NCI-H1092 (cell line): ENCODE data around the gene FSD2.
A peak's percentile ranks its signal among the peaks of the same experiment; 100 is the strongest.
"Not testable (repeated sequence)": the region's sequence is repeated elsewhere in the genome, so short reads cannot be mapped to it uniquely, and the experiment has no call there.

Experiments used
- DNase-seq: peaks from one replicate; lab custom pipeline; 2025; lab: John Stamatoyannopoulos, UW

The FSD2 gene

GRCh38 chr15:82792068-82792467, 13.8 kb downstream of the FSD2 start:
- no peak for DNase-seq

DNA sequence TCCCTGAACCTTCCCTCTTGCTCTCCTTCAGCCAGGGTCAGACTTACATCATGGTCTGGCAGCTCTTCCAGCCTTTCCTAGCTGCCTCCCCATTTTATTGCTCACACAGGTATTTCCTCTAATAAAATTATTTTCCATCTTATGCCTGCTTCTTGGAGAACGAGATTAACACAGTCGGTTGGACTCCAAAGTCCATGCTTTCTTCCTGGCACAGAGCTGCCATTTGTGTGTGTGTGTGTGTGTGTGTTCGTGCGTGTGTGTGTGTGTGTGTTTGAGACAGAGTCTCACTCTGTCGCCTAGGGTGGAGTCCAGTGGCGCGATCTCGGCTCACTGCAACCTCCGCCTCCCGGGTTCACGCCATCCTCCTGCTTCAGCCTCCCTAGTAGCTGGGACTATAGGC, 15.5 kb downstream of the FSD2 start:
- DNase-seq = no peak

DNA sequence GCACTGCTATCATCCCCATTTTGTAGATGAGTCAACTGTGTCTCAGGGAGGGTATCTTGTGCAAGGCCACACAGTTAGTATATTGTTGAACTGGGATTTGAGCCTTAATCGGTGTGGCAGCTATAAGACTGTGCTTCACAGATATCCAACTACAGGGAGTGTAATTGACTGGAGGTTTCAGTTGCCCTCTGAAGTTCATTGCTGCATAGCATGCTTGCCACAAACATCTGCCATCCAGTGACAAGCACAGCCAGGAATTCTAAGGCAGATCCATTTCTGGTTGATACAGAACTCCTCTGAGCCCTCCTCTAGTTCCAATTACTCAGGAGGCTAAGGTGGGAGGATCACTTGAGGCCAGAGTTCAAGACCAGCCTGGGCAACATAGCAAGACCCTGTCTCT, 16.4 kb downstream of the FSD2 start:
- no peak for DNase-seq

DNA sequence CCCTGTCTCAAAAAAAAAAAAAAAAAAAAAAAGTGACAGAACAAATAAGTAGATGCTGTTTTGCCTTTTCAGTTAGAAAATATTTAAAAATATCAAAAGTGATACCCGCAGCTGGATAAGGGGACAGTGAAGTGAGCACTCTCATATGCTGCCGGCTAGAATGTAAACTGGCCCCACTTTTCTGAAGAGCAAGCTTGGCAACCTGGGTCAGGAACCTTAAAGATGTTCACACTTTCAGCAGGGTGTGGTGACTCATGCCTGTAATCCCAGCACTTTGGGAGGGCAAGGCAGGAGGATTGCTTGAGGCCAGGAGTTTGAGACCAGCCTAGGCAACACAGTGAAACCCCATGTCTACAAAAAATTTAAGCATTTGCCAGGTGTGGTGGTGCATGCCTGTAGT, 17.4 kb downstream of the FSD2 start:
- DNase-seq = no peak

GRCh38 chr15:82781349-82781748, 24.5 kb downstream of the FSD2 start:
- no peak for DNase-seq

DNA sequence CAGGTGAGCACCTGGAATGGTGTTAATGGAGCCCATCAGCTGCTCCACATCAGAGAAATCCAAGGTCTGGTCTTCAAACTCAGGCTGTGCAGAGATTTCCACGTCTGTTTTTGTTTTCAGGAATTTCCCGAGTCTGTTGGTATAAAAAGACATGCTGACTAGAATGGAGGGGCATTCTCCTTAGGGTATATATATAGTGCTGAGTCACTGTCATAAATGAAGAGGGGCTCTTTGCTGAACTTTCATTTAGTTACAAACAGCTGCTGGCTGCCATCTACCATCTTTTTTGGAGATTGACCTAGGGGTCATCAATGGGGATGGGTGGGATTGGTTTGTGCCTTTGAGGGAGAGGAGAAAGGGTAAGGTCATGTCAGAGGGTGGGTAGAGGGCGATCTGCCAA, 27.1 kb downstream of the FSD2 start:
- DNase-seq = no peak

GRCh38 chr15:82774496-82774895, 31.4 kb downstream of the FSD2 start:
- no peak for DNase-seq

DNA sequence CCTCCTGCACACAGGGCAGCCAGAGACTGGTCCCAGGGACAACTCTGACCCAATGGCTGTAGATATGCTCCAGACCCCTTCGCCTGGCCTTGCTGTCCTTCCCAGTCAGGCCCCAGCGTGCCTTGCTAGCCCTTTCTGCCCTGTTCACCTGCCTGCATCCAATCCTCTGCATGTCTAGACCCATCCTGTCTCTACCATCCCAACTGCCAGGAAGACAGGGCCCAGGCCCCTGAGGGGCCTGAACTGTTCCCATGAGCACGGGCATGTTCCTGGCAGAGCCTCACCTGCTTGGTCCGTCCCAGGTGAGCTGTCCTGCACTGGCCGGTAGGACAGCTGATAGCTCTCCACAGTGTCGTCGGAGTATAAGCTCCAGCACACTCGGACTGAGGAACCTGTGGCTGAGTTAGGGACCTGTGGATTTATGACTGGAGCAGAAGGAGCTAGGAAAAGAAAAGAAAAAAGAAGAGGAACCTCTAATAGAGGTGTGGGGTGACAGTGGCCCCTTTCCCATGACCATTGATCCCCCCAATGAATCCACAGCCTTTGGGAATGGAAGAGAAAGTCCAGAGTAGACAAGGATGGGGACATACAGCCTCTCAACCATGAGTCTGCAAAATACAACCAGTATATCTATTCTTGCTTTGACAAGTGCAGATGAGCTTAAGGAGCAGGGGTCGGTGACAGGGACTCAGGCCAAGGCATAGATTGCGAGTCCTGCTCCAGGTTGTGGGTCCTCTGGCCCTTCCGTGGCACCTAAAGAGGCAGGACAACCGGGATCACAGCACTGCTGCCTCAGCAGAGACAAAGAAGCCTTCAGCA, 33.9 kb downstream of the FSD2 start:
- DNase-seq = no peak

- DNase-seq = no peak
These were observed 37.3 kb downstream of the FSD2 start for GRCh38 chr15:82768414-82769054.

GRCh38 chr15:82767163-82767829, 38.6 kb downstream of the FSD2 start:
- no peak for DNase-seq

DNA sequence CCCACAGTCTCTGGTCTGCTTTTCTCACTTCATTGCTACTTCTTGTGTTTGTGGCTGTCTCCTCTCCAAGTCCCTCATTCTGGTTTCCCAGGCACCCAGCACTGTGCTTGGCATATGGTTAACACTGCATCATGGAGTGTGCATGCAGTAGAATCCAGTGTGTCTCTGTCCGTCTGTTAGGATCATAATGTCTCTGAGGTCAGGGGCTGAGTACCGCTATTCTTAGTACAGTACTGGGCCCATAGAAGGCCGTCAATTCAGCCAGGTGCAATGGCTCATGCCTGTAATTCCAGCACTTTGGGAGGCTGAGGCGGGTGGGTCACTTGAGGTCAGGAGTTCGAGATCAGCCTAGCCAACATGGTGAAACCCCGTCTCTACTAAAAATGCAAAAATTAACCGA, 39.7 kb downstream of the FSD2 start:
- not testable (repeated sequence) for DNase-seq

DNA sequence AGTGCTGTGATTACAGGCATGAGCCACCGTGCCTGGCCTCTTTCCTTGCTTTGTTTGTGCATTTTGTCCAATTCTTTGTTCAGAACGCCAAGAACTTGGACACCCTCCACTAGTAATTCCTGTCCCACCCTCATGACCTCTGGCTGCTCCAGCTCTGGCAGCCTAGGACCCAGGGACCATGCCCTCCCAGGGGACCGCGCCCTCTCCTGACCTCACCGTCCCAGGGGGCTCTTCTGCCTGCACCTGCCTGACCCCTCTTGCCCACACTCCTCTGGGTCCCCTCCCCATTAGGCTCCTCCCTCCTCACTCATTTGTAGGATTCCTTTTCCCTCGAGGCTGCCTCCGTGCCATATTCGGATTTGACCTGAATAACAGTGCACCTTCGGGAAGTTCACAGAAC, 41.1 kb downstream of the FSD2 start:
- DNase-seq = no peak

- no peak for DNase-seq
These were observed 41.8 kb downstream of the FSD2 start for GRCh38 chr15:82764117-82764490.

DNA sequence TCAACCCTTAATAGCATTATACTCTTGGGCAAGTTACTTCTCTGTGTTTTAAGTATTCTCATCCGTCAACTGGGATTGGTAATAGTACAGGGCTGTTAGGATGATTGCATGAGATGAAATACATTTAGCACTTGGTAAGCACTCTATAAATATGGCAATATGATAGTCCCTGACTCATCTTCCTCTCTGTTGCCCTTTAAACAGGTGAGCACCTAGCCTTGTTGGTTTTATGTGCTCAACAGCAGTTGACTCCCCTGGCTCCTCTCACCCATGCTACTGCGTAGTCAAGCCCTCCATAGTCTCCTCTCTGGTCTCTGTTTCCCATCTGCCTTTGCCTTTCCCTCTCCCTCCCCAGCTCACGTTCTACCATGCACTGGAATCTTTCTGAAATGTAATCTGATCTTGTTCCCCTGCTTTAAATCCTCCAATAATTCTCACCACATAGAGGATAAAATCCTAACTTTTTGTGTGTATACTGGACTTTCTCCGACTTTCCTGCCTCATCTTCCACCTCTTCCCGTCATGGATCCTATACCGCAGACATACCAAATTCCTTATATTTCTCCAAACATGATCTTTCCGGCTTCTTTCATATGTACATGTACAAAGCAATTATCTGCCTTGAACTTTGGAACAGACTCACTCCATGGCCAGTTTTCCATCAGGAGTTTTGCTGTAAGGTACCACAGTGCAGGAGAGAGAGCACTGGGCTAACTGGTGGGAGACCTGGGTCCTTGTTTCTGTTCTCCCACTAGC, 42.3 kb downstream of the FSD2 start:
- DNase-seq = no peak

- DNase-seq = no peak
These were observed 54.6 kb downstream of the FSD2 start for GRCh38 chr15:82751308-82751707.

GRCh38 chr15:82750831-82751180, 55.1 kb downstream of the FSD2 start:
- no peak for DNase-seq

DNA sequence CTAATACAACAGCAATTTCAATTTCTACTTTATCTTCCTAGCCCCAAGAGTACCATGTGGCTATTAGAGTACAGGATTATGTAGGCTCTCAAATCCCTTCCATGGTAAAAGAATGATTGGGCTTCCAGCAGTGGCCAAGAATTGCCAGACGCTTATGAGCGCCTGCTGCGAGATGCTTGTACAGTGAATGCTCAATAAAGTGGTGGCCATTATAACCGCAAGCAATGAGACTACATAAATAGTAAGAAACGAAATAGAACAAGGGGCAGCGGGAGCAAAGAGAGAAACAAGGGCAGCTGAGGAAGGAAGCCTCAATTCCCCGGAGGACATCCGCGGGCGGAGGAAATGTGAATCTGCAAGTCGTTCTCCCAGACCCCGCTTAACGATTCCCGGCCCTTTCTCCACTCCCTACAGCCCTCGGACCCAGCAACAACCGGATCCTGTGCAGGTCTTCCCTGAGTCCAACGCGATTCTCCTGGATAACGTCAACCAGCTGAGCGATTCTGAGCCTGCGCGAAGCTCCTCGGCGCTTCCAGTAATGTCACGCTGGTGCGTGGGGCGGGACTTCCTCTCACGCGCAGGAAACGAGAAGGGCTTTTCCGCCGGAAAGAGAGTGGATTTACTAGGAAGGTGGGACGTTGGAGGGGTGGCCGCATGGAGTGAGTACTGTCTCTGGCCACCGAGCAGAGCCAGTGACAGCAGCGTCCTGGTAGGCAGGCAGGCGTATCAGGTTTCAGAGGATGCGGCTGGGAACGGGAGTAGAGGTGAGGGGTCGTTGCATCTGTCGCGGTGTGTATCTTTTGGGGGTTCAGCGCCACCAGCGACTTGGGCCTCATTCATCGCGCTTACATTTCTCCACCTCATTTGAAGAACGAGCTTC, 55.7 kb downstream of the FSD2 start:
- peak; percentile 90 for DNase-seq

GRCh38 chr15:82748315-82748714, 57.6 kb downstream of the FSD2 start:
- DNase-seq = no peak

- no peak for DNase-seq
These were observed 62.1 kb downstream of the FSD2 start for GRCh38 chr15:82743810-82744209.

DNA sequence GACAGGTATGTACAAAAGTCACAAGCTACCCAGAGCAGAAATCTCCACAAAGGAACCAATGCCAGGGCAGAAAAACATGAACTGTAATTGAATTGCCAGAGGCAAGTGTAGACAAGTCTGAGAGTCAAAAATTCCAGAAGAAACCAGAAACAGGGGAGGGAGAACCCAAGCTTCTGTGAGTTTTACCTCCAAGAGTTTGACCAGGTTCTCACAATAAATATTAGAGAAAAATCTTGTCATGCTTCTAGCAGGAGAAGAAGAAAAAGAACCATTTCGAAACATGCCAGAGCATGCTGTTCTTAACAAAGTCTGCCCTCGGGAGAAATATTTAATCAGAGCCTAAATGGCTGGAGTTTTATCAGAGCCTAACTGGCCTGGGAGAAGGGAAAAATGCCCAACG, 63.7 kb downstream of the FSD2 start:
- DNase-seq = no peak

DNA sequence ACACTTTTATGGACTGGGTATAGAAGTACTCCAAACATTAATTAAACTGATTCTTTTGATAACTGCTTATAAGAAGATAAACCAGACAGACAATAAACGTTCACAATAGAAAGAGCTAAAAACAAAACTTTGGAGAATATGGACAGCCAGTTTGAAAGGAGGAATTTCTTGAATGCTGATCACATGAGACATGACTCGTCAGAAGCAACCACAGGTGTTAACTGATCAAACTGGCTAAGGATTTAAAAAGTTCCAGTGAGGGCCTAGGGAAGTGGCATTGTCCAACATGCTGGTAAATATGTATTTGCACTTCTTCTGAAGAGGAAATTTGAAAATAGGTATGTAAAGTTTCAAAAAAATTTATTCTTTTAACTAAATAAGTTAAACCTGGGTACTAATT, 66.8 kb downstream of the FSD2 start:
- no peak for DNase-seq

DNA sequence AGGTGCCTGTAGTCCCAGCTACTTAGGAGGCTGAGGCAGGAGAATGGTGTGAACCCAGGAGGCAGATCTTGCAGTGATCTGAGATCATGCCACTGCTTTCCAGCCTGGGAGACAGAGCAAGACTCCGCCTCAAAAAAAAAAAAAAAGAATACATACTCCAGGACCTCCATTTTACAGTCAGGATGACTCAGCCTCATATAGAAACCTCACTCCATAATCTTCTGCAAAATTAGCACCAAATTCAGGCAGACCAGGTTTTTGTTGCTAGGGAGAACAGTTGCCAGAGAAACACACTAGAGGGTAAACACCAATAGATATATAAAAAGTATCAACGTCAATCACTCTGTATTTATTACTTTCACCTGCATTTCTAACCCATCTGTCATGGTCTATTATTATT, 67.9 kb downstream of the FSD2 start:
- no peak for DNase-seq
